GM12872 (cell line): ENCODE measurements around the gene MCOLN2.

Experiments
- TF ChIP-seq, protein P1 (sequence below): IDR thresholded peaks from 3 replicates; pipeline ENCODE4 v1.5.1; 2011; ENCODE audit warnings: low read depth, mild to moderate bottlenecking, low read length, moderate library complexity; ENCODE audit not compliant: insufficient read depth

Gene MCOLN2

DNA sequence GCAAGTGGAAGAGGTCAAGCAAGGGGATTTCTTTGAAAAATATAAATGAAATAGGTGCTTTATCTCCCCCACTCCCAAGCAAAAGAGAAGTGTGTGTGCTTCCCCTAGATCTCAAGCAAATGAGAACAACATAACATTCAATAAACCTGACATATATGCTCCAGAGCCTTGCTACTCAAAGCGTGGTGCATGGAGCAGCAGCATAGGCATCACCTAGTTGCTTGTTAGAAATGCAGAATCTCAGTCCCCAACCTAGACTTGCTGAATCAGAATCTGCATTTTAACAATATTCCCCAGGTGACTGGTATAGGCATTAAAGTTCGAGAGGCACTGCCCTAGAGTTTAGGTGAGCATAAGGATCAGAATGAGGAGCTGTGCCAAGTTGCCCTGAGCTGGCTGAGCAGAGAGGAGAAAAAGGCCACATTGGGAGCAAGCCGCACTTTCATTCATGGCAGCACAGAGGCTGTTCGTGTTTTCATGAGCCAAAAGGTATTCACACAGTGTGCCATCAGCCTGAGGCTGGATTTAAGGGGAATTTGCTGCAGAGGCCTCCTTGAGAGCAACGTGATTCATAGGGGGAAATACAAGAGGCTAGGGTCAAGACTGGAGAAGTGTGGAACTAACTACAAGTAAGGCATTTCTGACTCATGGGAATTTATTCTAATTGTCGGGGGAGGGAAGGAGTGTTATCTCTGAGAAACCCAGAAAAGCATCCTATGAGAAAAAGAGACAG is 89.7 kb downstream of the MCOLN2 start:
- TF ChIP-seq, protein P1, sequence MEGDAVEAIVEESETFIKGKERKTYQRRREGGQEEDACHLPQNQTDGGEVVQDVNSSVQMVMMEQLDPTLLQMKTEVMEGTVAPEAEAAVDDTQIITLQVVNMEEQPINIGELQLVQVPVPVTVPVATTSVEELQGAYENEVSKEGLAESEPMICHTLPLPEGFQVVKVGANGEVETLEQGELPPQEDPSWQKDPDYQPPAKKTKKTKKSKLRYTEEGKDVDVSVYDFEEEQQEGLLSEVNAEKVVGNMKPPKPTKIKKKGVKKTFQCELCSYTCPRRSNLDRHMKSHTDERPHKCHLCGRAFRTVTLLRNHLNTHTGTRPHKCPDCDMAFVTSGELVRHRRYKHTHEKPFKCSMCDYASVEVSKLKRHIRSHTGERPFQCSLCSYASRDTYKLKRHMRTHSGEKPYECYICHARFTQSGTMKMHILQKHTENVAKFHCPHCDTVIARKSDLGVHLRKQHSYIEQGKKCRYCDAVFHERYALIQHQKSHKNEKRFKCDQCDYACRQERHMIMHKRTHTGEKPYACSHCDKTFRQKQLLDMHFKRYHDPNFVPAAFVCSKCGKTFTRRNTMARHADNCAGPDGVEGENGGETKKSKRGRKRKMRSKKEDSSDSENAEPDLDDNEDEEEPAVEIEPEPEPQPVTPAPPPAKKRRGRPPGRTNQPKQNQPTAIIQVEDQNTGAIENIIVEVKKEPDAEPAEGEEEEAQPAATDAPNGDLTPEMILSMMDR, result no peak

DNA sequence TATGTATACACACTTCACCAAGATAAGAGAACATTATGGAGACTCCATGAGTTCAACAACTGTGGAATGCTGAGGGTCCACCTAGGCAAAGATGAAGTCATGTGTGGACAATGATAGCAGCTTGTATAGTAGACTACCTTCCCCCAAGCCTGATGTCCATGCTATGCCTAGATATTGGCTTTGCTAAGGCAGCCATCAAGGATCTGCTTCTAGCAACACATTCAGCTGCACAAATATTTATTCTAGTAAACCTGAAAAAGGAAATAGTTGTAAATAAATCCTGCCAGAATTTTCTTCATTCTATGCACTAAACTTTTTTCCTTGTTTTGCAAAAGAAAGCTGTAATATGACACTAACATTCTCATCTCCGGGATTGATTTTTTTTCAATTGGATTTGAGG is 96.9 kb downstream of the MCOLN2 start:
- TF ChIP-seq, protein P1, result no peak

DNA sequence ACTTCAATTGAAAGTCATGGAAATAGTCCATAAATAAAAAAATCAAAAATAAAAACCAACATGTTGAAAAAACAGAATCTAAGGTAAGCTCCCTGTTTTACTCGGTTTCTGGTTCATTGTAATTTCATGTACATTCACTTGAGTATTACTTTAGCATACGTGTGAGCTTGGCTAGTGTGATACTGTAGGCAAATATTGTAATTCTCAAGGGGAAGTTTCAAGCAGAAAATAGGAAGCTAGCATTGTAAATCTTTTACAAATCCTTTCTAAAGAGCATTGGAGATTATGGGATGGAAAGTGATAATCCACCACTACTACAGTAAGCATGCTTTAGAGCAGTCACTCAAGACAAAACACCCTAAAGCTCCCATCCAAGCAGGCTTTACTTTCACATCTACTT is 100.6 kb downstream of the MCOLN2 start:
- TF ChIP-seq, protein P1, result no peak

DNA sequence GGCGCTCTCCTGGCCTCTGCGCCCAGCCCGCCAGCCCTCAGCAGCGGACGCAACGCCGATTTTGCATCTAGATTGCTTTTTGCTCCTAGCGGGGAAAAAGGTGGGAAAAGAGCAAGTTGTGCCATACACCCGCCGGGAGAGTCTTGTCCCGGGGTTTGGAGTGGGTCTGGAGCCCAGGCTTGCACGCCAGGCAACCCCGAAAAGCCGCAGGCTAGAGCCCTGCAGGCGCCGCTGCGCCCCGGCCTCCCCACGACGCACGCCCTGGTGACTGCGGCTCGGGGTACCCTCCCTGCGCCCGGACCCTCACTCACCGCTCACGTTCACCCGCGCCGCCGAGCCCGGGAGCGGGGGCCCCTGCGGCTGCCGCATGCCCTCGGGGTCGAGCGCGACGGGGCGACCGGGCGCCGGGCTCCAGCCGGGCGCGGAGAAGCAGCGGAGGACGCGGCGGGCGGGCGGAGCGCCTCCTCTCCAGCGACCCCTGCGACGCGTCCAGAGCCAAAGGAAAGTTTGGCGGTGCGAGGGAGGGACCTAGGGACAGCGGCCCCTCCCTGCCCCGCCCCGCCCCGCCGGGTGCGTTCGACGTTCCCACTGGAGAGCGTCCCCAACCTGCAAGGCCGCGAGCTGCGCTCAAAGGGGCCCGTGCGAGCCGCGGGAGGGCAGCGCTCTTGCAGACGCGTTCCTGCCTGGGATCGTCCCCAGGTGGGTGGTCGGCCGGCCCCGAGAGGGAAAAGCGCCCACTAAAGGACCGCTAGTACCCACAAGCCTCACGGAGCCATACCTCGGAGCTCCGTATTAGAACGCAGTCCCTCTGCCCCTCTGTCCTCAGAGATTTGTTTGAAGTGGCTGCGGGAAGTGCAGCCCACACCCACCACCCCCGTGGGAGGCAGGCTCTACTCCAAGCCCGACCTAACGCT is 104.0 kb downstream of the MCOLN2 start, which contains the start of gene LPAR3:
Gene LPAR3 (minus strand): TSS at position 502 of the 914 bp plus-strand sequence. CDS start 27,086 bp downstream, outside the sequence.
- TF ChIP-seq, protein P1, result no peak

DNA sequence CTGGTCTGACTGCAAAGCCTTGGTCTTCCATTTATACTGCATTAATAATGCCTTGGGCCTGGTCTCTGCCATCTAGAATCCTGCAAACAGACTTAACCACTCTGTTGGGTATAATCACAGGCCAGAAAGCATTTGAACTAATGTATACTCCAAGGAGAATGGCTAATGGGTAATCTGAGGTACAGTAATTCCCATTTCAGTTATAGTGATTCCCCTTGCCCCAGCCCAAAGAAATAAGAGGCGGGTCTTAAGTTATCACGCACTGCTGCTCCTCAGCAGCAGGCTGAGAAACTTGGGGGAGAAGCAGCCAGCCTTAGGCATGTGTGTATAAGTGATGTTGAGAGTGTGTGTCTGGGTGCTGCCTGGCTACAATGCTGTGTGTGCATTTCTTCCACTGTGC is 106.3 kb downstream of the MCOLN2 start:
- TF ChIP-seq, protein P1, result no peak

DNA sequence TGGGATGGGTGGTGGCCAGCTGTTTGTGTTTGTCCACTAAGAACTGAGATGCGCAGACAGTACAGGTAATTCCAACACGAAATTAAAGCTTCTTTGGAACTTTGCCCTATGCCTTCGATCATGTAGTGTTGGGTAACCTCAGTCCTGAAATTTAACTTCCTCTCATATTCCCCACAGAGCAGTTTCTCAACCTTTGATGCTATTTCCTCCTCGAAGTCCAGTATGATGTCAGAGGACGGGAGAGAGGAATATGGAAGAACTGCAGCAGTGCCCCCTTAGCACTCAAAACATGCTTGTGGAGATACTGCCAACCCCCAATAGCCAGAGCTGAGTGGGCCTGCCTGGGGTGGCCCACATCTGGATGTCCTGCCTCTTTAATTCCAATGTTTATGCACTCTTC is 107.5 kb downstream of the MCOLN2 start:
- TF ChIP-seq, protein P1, result no peak

DNA sequence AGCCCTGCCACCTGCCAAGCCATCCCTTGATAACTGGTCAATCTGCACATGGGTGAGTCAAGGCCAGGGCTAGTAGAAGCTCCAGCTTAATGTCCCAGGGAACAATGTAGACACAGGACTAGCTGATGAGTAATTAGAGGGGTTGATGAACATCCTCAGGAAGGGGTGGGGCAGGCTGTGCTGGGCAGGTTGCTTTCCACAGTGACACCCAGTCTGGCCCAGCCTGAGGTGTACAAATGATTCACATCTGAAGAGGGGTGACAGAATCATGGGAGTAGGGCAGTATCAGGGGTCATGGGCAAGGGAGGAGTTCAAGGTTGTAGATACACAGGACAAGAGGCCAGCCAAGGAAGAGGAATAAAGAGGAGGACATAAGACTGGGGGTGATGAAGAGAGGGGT is 108.2 kb downstream of the MCOLN2 start:
- TF ChIP-seq, protein P1, result no peak
